ENCODE measurements around the gene DOK5.

DOK5 gene

GRCh38 chr20:54550776-54551396 is 75.5 kb downstream of the DOK5 start:
- no peak for FAIRE-seq
- DNase-seq (ENCODE audit: extremely low spot score, insufficient read length, low read depth) = no peak

GRCh38 chr20:54554006-54554405 is 78.6 kb downstream of the DOK5 start:
- no peak for FAIRE-seq
- DNase-seq (ENCODE audit: extremely low spot score, insufficient read length, low read depth) = no peak

- no peak for FAIRE-seq
- no peak for DNase-seq (ENCODE audit: extremely low spot score, insufficient read length, low read depth)
Measured at GRCh38 chr20:54555150-54555549, 79.8 kb downstream of the DOK5 start.

- no peak for DNase-seq (ENCODE audit: extremely low spot score, insufficient read length, low read depth)
- no peak for FAIRE-seq
Measured at GRCh38 chr20:54556406-54556805, 81.0 kb downstream of the DOK5 start.

GRCh38 chr20:54557806-54558590 is 82.6 kb downstream of the DOK5 start:
- FAIRE-seq (no peak), DNase-seq (ENCODE audit: extremely low spot score, insufficient read length, low read depth) (no peak)

GRCh38 chr20:54559890-54560289 is 84.5 kb downstream of the DOK5 start:
- no peak for FAIRE-seq
- DNase-seq (ENCODE audit: extremely low spot score, insufficient read length, low read depth) = no peak

GRCh38 chr20:54560357-54560756 is 85.0 kb downstream of the DOK5 start:
- FAIRE-seq = no peak
- no peak for DNase-seq (ENCODE audit: extremely low spot score, insufficient read length, low read depth)

GRCh38 chr20:54565255-54565654 is 89.9 kb downstream of the DOK5 start:
- FAIRE-seq (no peak), DNase-seq (ENCODE audit: extremely low spot score, insufficient read length, low read depth) (no peak)

- FAIRE-seq = no peak
- DNase-seq (ENCODE audit: extremely low spot score, insufficient read length, low read depth) = no peak
Measured at GRCh38 chr20:54566031-54566688, 90.8 kb downstream of the DOK5 start.

- no peak for DNase-seq (ENCODE audit: extremely low spot score, insufficient read length, low read depth)
- FAIRE-seq = no peak
Measured at GRCh38 chr20:54570561-54570960, 95.2 kb downstream of the DOK5 start.

- no peak for DNase-seq (ENCODE audit: extremely low spot score, insufficient read length, low read depth)
- no peak for FAIRE-seq
Measured at GRCh38 chr20:54572665-54573435, 97.5 kb downstream of the DOK5 start.

GRCh38 chr20:54573838-54574237 is 98.4 kb downstream of the DOK5 start:
- FAIRE-seq (no peak), DNase-seq (ENCODE audit: extremely low spot score, insufficient read length, low read depth) (no peak)

- FAIRE-seq (no peak), DNase-seq (ENCODE audit: extremely low spot score, insufficient read length, low read depth) (no peak)
Measured at GRCh38 chr20:54576518-54576917, 101.1 kb downstream of the DOK5 start.

- DNase-seq (ENCODE audit: extremely low spot score, insufficient read length, low read depth) (no peak), FAIRE-seq (no peak)
Measured at GRCh38 chr20:54577637-54578036, 102.2 kb downstream of the DOK5 start.

- no peak for DNase-seq (ENCODE audit: extremely low spot score, insufficient read length, low read depth)
- FAIRE-seq = no peak
Measured at GRCh38 chr20:54585217-54585616, 109.8 kb downstream of the DOK5 start.

- no peak for DNase-seq (ENCODE audit: extremely low spot score, insufficient read length, low read depth)
- no peak for FAIRE-seq
Measured at GRCh38 chr20:54587408-54587807, 112.0 kb downstream of the DOK5 start.

GRCh38 chr20:54589402-54590030 is 114.1 kb downstream of the DOK5 start:
- FAIRE-seq (no peak), DNase-seq (ENCODE audit: extremely low spot score, insufficient read length, low read depth) (no peak)

GRCh38 chr20:54590856-54591255 is 115.5 kb downstream of the DOK5 start:
- DNase-seq (ENCODE audit: extremely low spot score, insufficient read length, low read depth) (no peak), FAIRE-seq (no peak)

- FAIRE-seq = no peak
- no peak for DNase-seq (ENCODE audit: extremely low spot score, insufficient read length, low read depth)
Measured at GRCh38 chr20:54596651-54597050, 121.3 kb downstream of the DOK5 start.

GRCh38 chr20:54598352-54598751 is 123.0 kb downstream of the DOK5 start:
- no peak for DNase-seq (ENCODE audit: extremely low spot score, insufficient read length, low read depth)
- no peak for FAIRE-seq

All from GM18507 (cell line).